CD4-positive, alpha-beta T cell treated with Interleukin-1 beta for 1 hour (primary cell): ENCODE measurements around the gene PIK3CA.

Experiments used
- DNase-seq, 2 donors: peaks; one replicate each; pipeline ENCODE4 v3.0.0-alpha.2; 2020 to 2022

PIK3CA gene

DNA sequence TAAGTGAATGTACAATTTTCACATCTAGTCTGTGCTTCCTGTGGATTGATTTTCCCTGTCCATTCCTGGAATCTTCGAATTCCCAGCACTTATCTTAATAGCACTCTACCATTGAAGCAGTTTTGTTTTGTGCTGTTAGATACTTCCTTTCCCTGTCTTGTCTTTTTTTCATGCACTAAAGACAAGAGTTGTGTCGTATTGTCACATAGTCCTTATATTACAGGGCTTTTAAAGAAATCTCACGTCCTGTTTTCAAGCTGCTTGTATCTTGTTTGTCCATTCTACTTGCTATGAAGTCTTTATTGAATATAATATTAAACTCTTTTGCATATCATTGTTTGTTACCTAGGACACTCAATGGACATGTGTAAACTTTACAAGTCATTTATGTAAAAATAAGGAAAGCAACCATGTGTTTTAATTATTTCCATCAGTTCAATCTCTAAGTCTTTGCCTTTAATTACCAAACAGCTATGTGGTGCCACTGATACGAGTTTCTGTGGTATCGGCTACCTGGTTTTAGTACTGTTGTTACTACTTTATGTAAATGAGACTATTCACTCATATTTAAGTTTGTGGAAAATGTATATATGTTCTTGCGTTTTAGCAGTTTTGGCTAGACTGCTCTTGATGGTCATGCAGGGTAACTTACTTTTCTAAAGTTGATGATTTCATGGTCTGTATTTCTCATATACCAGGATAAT is 10.3 kb downstream of the PIK3CA start:
- no peak for DNase-seq

DNA sequence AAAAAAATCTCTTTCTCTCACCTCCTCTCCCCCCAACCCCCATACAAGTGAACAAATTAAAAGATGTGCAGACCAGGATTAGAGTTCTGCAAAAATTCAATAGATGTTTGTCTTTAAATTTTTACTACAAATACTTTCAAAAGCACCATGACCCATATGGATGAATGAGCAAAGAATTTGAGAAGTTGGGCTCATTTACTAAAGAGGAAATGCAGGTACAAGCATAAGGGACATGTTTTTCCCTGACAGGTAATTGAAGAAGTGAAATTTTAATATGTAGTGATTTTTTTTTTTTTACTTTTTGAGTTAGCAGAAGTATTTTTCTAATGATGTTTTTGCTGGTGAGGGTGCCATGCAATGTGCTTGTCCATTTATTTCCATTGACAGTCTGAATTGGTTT is 15.3 kb downstream of the PIK3CA start:
- DNase-seq, result no peak

DNA sequence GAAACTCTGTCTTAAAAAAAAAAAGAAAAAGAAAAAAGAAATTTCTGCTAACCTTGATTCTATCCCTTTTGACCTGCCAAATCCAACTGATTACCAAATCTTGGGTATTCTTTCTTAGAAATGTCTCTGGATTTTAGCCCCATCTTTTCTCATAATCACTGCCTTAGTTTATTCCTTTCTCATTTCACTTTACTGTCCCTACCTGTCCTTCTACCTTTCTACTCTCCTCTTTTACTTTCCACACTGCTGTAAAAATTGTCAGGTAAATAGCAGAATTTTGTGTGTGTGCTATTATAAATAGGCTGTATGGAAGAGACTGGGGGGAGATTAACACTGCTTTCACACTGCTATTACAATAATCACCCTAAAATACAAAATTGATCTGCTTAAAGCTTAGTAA is 16.7 kb downstream of the PIK3CA start:
- DNase-seq, result no peak

DNA sequence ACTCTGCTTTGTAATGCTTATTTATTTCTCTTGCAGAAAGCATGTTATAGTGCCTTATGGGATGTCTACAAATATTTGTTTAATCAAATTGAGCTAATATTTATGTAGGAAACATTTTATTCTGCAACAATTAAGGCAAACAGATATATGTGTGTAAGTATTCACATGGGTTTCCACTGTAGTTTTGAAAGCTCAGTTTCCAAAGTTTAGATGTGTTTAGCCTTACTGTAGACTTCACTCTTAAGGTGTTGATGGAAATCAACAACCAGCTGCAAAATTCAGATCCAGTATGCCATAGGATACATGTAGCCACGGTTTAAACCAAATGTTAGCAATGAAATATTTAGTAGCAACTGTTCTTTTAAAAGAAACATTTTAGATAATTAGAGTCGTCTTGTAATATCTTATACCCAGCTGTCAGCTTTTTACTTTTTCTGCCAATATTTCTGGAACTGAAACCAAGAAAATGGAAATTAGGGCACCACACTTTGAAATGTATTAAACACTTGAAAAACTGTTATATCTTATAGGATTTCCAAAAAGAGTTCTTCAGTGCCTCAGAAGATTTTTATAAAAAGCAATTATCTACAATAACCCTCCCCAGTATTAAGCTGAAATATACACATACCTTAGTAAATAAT is 18.5 kb downstream of the PIK3CA start:
- DNase-seq, result no peak

DNA sequence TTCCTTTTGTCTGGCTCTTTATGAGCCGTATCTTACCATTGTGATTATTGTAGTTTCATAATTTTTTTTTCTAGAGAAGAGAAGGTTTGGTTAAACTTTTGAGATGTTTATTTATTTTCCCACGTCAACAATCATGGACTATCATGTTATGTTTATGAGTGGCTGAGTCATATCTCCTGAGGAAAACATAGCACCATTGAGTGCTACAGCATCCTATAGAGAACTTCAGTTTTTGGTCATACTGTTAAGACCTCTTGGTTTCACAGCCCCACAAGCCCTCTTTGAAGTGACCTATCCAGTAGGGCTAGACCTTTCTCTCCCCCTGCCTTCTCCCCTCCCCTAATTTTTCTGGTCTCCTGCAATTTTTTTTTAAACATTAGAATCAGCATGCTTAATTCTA is 20.8 kb downstream of the PIK3CA start:
- DNase-seq, result no peak

DNA sequence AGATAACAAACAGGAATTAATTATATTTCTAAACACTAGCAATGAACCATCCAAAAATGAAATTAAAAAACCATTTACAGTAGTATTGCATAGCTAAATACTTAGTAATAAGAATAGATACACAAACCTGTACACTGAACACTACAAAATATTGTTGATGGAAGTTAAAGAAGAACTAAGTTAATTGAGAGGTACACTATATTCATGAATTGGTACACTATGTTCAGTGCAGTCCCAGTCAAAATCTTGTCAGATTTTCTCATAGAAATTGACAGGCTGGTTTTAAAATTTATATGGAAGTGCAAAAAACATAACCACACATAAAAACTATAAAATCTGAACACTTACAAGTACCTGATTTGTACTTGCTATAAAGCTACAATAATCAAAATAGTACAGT is 24.4 kb downstream of the PIK3CA start:
- DNase-seq, result no peak

GRCh38 chr3:179174316-179174715 is 26.2 kb downstream of the PIK3CA start:
- no peak for DNase-seq

- no peak for DNase-seq
These were observed 26.7 kb downstream of the PIK3CA start for GRCh38 chr3:179174898-179175297.

DNA sequence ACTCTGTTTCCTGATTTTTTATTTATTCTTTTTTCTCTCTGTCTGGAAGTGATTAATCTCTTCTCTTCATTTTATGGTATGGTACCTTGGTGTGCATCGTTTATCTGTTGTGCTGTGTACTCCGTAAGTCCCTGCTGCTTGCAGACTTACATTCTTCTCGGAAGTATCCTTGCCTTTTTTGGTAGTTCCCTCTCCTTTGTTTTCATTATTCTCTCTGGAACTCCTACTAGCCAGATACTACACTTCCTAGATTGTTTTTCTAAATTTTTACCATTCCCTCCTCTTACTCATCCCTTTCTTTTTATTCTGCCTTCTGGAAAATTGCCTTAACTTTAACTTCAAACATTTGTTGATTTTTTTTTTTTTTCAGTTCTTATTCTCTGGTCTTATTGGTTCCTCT is 27.2 kb downstream of the PIK3CA start:
- DNase-seq, result no peak

DNA sequence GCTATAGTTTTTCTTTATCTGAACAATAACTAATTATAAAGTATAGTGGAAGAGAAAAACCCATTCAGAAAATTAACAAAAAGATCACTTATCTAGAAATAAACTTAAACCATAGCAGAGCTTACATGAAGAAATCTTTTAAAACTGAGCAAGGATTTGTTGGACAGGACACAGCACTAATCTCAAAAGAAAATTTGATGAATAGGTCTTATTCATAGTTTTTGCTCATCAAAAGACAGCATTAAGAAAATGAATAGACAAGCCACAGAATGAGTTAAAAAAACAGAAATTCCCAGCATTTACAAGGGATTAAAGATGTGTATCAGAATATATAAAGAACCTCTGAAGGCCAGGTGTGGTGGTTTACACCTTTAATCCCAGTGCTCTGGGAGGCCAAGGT is 29.5 kb downstream of the PIK3CA start:
- no peak for DNase-seq

DNA sequence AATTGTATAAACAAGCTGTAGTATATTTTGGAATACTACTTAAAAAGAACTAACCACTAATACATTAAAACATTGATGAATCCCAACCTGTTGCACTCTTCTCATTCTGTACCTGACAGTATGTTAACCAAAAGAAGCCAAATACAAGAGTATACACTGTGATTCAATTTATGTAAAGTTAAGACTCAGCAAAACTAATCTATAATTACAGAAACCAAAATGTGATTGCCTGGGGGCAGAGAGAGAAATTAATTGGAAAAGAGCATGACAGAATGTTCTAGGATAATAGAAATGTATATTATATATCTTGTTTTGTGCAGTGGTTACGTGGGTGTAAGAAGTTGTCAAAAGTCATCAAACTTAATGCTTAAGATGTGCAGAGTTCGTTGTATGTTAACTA is 31.1 kb downstream of the PIK3CA start:
- DNase-seq, result no peak

DNA sequence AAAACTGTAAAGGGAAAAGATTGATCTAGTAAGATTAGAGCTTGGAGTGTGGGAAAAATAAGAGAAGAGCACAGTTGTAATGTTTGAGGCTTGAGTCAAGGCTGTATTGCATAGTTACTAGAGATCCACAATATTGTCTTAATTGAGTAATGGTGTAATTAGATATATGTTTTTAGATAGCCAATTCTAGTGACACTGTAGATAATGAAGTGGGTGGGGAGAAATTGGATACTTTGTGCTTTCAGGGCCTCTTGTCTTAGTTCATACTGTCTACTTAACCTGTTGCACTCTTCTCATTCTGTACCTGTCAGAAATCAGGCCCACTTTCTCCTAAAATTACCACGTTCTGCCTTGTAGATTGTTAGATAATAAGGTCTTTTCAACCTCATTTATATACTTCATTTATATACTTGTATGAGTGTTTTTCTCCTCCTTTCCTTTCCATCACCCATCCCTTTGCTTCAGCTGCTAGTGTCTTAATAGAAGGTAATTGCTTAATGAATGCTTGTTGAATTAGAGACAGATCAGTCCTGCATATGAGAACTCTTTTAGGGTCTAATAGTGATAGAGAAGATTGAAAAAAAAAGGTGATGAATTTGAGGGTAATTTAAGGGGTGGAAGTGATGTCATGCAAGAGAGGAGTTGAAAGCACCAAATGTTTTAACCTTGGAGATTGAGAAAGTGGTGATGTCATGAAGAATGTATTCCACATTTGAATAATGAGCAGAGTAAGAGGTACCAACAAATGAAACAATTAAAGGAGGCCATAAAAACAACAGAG is 32.0 kb downstream of the PIK3CA start:
- no peak for DNase-seq

GRCh38 chr3:179181021-179181472 is 32.9 kb downstream of the PIK3CA start:
- DNase-seq, result no peak

- DNase-seq, result no peak
These were observed 33.9 kb downstream of the PIK3CA start for GRCh38 chr3:179181993-179182551.

GRCh38 chr3:179182902-179183301 is 34.7 kb downstream of the PIK3CA start:
- no peak for DNase-seq

GRCh38 chr3:179184826-179185225 is 36.7 kb downstream of the PIK3CA start:
- no peak for DNase-seq

DNA sequence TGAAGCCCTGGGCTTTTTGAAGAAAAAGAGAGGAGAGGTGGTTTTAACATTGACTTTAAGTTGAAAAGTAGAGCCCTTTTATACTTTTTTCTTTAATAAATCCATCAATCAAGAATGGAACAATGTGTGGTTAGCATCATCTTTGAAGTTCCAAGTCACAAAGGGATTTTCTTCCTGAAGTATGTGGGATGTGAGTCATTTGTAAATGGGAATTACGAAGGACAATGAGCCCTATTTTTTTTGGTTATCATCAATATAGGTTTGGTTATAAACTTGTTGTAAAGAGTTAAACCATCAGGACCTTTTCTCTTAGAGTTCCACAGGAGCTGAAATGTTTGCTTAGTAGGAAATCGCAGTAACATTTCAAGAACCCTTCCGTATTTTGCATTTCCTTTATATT is 38.3 kb downstream of the PIK3CA start:
- DNase-seq, result no peak

DNA sequence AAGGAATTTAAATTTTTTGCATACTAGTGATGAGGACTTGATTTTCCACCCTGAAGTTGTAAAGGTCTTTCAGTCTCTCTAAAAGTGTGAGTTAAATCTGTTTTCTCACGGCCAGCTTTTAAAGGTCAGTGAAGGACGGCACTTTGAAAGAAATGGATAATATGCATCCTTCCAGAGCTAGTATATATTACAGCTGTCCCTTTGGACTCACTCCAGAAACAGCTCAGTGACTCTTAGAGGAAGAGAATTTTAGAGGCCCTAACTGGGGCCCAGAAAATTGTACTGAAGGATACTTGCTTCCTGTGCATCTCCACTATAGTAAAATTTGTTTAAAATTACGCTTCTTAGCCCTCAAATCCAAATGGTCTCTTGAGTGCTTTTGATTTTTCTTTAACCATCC is 41.6 kb downstream of the PIK3CA start:
- DNase-seq, result no peak

GRCh38 chr3:179190581-179190980 is 42.4 kb downstream of the PIK3CA start:
- no peak for DNase-seq

DNA sequence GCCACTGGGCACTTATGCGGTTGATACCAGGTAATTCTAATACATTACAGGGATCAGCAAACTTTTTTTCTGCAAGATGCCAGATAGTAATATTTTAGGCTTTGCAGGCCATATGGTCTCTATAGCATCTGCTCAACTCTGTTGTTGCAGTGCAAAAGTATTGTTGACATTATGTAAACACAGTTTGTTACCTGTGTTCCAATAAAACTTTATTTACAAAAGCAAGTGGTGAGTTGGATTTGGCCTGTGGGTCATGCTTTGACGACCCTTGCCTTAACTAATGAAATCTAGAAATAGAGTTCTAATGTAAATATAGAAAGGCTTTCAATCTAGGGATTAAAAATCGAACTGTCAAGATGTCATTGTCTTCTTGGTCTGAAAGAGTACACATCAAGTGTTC is 44.4 kb downstream of the PIK3CA start:
- DNase-seq, result no peak

DNA sequence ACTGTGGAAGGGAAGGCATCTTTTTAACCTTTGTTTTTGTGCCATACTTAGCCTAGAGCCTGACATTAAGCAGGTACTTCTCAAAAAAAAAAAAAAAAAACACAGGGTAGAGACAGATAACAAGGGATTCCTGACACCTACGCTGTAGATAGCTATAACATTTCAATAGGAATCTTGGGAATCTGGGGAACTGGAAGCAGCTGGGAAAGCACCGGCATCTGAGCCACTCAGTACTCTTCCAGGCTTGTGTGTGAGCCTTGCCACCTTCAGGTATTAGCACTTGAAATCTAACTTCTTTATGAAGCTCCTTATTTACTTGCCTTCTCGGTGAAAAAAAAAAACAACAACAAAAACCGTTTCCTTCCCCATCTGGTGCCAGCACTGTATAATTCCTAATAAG is 46.8 kb downstream of the PIK3CA start:
- DNase-seq, result no peak

DNA sequence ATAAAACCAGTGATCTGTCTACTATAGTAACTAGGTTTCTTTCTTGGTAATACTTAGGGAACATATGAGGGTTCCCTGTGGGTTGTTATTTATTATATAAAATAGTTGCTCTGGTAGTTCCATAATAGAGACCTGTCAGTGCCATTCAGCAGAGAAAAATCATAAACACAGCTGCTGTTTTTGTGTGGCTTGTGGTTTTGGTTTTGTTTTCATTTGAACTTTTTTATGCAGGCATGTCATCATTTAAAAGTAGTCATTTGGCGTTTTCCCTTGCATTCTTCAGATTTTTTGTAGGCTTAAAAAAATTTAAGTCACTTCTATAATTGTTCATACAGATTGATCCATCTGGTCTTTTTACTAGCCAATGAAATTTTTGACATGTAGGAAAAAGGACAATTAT is 47.9 kb downstream of the PIK3CA start:
- DNase-seq, result peak in 1 of 2 donors; percentile 43

GRCh38 chr3:179196700-179197099 is 48.5 kb downstream of the PIK3CA start:
- DNase-seq, result no peak

DNA sequence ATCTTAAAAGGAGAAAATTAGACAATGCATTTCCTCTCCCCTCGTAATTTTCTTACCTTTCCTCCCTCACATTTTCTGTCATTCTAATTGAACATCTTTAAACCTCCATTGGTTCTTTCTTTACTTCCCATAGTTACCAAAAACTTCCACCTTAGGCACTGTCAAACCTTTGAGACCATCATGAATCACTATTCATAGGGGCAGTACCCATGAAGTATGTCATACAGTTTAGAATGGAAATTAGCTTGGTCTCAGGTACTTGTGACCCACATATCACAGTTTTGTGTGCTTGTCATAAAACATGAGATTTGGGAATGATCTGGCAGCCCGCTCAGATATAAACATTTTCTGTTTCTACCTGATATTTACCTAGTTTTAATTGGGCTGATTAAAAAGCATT is 52.6 kb downstream of the PIK3CA start:
- no peak for DNase-seq
